Jurkat, Clone E6-1 (cell line): ENCODE data around the gene MAST4.

Experiments used
- DNase-seq: peaks from one replicate; pipeline ENCODE4 v3.0.0-alpha.2; 2011; ENCODE audit warnings: low read depth, low spot score
- H3K4me3 ChIP-seq: 2 replicates; pipeline ENCODE4 v1.5.1; 2011; ENCODE audit warnings: mild to moderate bottlenecking, low read length, control low read depth, moderate library complexity

Gene MAST4

GRCh38 chr5:66876266-66876807 lies 280.1 kb downstream of the MAST4 start:
- DNase-seq, result no peak
- H3K4me3 ChIP-seq, result no peak overlapping the region

GRCh38 chr5:66877843-66878242 lies 281.6 kb downstream of the MAST4 start:
- DNase-seq, result no peak
- no peak overlapping the region for H3K4me3 ChIP-seq

DNA sequence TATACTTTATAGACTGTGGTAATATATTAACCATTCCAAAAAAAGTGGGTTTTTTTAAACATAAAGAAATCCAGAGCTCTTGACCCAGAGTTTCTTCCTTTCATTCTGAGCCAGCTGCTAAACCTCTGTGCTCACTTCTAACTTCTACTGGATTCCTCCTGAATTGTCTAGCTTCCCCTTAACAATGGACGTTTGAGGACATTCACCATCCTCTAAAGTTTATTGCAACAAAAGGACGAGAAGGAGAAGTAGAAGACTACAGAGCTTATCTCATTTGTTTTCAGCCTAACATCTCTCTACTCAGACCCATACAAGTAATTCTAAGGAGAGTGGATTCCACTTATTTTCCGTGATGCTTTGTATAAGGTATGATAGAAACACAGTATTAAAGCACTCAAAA lies 284.2 kb downstream of the MAST4 start:
- no peak for DNase-seq
- H3K4me3 ChIP-seq, result no peak overlapping the region

GRCh38 chr5:66881480-66882161 lies 285.4 kb downstream of the MAST4 start:
- H3K4me3 ChIP-seq, result no peak overlapping the region
- no peak for DNase-seq

DNA sequence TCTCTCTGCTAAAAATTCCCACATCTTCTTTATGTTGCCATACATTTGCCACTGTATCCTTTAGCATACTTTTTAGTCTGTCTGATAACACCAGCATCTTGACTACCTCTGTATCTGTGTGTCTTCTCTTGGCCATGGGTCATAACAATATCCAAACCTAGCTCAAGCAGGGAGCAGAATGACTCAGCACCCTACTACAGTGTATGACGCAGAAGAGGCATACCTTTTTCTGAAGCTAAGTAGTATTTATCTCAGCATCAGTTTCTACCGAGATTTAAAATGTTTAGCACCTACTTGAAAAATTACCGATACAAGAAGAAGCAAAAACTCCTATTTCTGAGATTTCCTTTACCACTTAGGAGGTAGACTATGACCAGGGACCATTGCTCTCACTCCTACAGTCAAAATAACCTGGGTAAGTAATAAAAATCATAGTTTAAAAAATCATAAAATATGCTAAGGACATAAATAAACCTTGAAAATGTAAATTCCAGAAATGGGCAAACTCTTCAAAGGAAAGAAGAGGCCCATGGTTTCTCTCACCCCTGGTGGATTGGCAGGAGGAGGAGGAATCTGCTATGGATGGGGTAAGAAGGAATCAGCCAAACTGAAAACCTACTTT lies 286.5 kb downstream of the MAST4 start:
- no peak for DNase-seq
- H3K4me3 ChIP-seq, result no peak overlapping the region

GRCh38 chr5:66884564-66885243 lies 288.5 kb downstream of the MAST4 start:
- no peak for DNase-seq
- no peak overlapping the region for H3K4me3 ChIP-seq

GRCh38 chr5:66886941-66887340 lies 290.7 kb downstream of the MAST4 start:
- H3K4me3 ChIP-seq, result no peak overlapping the region
- no peak for DNase-seq

- DNase-seq, result no peak
- no peak overlapping the region for H3K4me3 ChIP-seq
Observed at GRCh38 chr5:66888613-66889012, 292.4 kb downstream of the MAST4 start.

- no peak overlapping the region for H3K4me3 ChIP-seq
Observed at GRCh38 chr5:66889056-66889455, 292.9 kb downstream of the MAST4 start.

GRCh38 chr5:66889524-66889923 lies 293.3 kb downstream of the MAST4 start:
- H3K4me3 ChIP-seq, result no peak overlapping the region

More at GRCh38 chr5:66889056-66889455, 292.9 kb downstream of the MAST4 start:
- DNase-seq, result no peak

DNA sequence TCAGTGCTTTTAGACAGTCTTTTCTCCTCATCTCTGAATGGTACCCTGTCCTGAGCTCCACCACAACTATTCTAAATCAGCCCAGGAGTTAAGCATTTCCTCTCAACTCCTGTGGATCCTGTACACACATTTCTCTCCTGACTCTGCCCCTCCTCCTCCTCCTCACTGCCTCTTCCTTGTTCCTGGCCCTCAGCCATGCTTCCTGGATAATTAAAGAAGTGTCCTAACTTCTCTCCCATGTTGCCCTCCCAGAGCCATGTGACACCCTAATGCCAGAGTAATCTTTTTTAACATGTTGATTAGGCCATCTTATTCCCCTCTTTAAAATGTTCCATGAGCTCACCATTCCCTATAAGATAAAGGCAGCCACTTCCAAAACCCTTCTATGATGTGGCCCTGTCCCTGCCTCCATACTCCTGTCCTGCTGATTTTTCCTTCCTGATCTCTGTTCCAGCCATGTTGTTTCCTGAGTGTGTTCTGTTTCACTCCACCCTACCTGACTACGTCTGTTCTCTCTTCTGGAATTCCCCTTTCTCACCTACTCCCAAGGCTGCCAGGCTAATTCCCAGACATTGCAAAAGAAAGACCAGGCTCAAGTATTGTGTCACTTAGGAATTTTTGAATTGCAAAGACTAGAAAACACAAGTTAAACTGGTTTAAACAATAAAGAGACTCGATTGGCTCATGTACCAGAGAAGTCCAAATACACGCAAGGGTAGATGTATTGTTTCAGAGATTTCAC lies 295.2 kb downstream of the MAST4 start:
- no peak for DNase-seq
- no peak overlapping the region for H3K4me3 ChIP-seq

More at GRCh38 chr5:66889524-66889923, 293.3 kb downstream of the MAST4 start:
- no peak for DNase-seq

- no peak for DNase-seq
- no peak overlapping the region for H3K4me3 ChIP-seq
Observed at GRCh38 chr5:66892716-66893115, 296.5 kb downstream of the MAST4 start.

- no peak overlapping the region for H3K4me3 ChIP-seq
- no peak for DNase-seq
Observed at GRCh38 chr5:66894480-66895240, 298.5 kb downstream of the MAST4 start.

DNA sequence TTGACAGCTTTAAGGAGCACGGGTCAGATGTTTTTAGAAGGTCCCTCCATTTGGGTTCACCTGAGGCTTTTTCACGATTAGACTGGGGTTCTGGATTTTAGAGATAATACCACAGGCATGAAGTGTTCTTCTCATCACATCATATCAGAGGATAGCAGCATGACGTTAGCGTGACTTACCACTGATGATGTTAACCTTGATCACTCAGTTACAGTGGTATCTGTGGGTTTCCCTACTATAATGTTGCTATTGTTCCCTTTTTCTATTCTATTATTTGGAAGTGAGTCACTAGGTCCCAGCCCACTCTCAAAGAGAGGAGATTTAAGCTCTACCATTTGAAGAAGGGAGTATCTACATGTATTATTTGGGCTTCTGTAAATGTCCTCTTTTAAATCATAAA lies 300.0 kb downstream of the MAST4 start:
- no peak overlapping the region for H3K4me3 ChIP-seq
- no peak for DNase-seq

GRCh38 chr5:66897356-66897755 lies 301.2 kb downstream of the MAST4 start:
- no peak for DNase-seq

DNA sequence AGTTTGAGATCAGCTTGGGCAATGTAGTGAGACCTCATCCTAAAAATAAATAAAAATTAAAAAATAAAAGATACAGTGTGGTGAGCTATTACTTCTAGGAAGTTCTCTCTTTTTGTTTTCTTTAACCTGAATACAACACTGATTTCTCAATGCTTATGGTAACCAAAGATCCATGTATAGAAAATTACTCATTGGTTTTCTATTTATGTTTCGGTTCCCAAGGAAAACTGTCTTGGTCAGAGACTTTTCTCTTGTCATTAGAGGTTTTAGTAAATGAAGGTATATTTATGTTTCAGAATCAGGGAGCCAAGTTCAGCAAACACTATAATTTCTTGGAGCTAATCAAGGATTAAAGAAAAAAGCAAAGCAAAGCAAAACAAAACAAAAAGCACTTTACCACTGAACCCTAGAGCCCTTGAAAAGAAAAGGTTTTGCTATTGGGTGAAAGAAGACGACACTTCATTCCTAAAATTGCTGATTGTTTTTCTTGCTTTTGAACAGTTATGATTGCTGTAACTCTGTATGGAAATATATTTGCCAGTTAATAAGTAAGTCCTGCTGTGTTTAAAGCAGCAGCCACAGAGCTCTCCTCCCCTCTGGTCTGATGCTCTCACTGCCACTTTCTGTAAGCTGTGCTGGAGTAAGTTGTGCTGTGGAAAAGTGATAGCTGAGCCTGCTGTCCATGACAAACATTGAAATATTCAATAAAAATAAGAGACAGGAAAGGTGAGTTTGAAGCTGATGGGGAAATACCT lies 302.2 kb downstream of the MAST4 start:
- H3K4me3 ChIP-seq, result no peak overlapping the region
- no peak for DNase-seq

More at GRCh38 chr5:66897356-66897755, 301.2 kb downstream of the MAST4 start:
- H3K4me3 ChIP-seq, result no peak overlapping the region

GRCh38 chr5:66903218-66903617 lies 307.0 kb downstream of the MAST4 start:
- H3K4me3 ChIP-seq, result no peak overlapping the region
- no peak for DNase-seq

DNA sequence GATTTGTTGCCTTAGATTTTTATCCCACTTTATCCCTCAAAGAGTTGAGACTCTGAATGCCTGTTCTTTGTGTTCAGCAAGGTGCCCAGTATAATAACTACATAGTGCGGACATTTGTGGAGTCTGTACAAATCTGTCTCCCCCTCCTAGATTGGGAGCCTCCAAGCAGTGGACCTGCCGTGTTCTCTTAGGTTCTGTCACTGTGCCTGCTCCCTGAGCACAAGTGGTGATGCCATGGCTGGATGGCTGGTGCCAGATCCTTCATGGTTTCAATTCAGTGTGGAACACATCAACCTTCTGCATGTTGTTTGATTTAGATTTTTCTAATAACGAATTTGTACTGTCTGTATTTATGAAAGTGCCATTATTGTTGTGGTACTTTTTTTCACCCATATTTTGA lies 307.5 kb downstream of the MAST4 start:
- H3K4me3 ChIP-seq, result no peak overlapping the region
- DNase-seq, result no peak
